ENCODE measurements around the gene ABCF3. TPM values are rescaled to one million over a fixed set of nuclear protein-coding genes. Genes with fewer than 3 reads are reported as not detected.

ABCF3 gene
- total RNA-seq, 2 donors from 2014 or later: 41.8 to 46.1 TPM

DNA sequence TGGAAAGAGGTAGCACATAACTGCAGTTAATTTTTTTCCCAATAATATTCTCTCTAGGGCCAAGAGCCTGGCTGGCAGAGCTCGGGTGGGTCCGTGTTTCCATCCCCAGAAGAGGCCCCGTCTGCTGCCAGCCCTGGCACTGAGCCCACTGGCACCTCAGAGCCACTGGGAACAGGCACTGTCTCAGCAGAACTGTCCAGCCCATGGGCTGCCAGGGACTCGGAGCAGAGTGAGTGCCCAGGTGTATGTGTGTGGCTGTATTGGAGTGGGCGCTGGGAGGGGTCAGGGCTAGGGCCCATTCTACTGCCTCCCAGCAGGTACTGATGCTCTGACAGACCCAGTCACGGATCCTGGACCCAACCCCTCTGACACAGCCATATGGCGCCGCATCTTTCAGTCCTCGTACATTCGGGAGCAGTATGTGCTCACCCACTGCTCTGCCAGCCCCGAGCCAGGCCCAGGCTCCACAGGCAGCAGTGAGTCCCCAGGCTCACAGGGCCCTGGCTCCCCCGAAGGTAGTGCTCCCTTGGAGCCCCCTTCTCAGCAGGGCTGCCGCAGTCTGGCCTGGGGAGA lies 52.3 kb downstream of the ABCF3 start:
- ATAC-seq (no peak), DNase-seq (no peak)
- H3K4me1 ChIP-seq: peaks cover 16% of the 10 kb centered on the region
- WGBS, 2 donors: 64 to 79% methylated on average over 12 to 13 of the region's 13 CpGs
- H3K9me3 ChIP-seq: no peaks in the 10 kb centered on the region
- peaks cover 0 to 13% of the 10 kb centered on the region in 2 donors for H3K36me3 ChIP-seq (replicated peaks in 1 of 2; ENCODE audit: insufficient read depth in 1 of 2, low read depth in 2 of 2)
- intact Hi-C loops (cut with DNase I): no loop called here
- TF ChIP-seq POLR2A (IDR thresholded peaks at IDR 0.05): no peak
- TF ChIP-seq, protein P1, sequence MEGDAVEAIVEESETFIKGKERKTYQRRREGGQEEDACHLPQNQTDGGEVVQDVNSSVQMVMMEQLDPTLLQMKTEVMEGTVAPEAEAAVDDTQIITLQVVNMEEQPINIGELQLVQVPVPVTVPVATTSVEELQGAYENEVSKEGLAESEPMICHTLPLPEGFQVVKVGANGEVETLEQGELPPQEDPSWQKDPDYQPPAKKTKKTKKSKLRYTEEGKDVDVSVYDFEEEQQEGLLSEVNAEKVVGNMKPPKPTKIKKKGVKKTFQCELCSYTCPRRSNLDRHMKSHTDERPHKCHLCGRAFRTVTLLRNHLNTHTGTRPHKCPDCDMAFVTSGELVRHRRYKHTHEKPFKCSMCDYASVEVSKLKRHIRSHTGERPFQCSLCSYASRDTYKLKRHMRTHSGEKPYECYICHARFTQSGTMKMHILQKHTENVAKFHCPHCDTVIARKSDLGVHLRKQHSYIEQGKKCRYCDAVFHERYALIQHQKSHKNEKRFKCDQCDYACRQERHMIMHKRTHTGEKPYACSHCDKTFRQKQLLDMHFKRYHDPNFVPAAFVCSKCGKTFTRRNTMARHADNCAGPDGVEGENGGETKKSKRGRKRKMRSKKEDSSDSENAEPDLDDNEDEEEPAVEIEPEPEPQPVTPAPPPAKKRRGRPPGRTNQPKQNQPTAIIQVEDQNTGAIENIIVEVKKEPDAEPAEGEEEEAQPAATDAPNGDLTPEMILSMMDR (IDR thresholded peaks at IDR 0.05): no peak
- H3K27me3 ChIP-seq: no peaks in the 10 kb centered on the region
- no peak overlapping the region for H3K27ac ChIP-seq
- no peak overlapping the region for H3K4me3 ChIP-seq

DNA sequence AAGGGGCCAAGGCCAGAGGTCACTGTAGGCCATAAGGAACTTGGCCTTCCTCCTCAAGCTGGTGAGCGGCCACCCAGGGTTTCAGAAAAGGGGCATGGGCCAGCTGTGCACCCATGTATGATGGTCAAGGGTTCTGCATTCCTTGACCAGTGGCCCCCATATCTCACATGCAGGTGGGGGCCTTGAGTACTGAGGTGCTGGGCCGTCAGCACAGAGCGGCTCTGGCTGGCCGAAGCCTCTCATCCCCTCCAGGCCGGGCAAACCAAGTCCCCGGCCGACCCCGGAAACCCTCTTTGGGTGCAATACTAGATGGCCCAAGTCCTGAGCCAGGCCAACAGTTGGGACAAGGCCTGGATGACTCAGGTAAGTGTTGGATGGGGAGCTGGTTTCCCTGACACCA lies 53.2 kb downstream of the ABCF3 start:
- Histone ChIP-seq H3K9me3 (no peaks in the 10 kb centered on the region), H3K27ac (no peak overlapping the region), H3K4me3 (no peak overlapping the region), H3K27me3 (no peaks in the 10 kb centered on the region), H3K36me3 (replicated peaks in 1 of 2; ENCODE audit: insufficient read depth in 1 of 2, low read depth in 2 of 2) (peaks cover 0 to 17% of the 10 kb centered on the region in 2 donors), H3K4me1 (peaks cover 16% of the 10 kb centered on the region)
- 83 to 91% methylated on average over 1 to 8 of the region's 8 CpGs for WGBS, 2 donors
- intact Hi-C loops (cut with DNase I): no loop called here
- no peak for ATAC-seq
- no peak for DNase-seq
- TF ChIP-seq, protein P1 (IDR thresholded peaks at IDR 0.05): no peak
- TF ChIP-seq POLR2A (IDR thresholded peaks at IDR 0.05): no peak

DNA sequence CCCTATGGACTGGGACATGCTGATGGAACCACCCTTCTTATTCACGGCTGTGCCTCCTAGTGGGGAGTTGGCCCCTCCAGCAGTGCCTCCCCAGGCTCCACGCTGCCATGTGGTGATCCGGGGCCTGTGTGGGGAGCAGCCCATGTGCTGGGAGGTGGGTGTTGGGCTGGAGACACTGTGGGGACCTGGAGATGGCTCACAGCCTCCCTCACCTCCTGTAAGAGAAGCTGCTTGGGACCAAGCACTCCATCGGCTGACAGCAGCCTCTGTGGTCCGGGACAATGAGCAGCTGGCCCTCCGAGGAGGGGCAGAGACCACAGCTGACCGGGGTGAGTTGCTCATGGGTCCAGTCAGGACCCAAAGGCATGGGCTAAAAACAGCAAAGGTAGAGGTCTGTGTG lies 53.7 kb downstream of the ABCF3 start:
- ATAC-seq (no peak), DNase-seq (no peak)
- Histone ChIP-seq H3K27ac (no peak overlapping the region), H3K4me1 (peaks cover 16% of the 10 kb centered on the region), H3K4me3 (no peak overlapping the region), H3K9me3 (no peaks in the 10 kb centered on the region), H3K36me3 (replicated peaks in 1 of 2; ENCODE audit: insufficient read depth in 1 of 2, low read depth in 2 of 2) (peaks cover 0 to 21% of the 10 kb centered on the region in 2 donors), H3K27me3 (no peaks in the 10 kb centered on the region)
- WGBS, 2 donors: 72 to 78% methylated on average over 5 to 7 of the region's 7 CpGs
- TF ChIP-seq, protein P1 (IDR thresholded peaks at IDR 0.05): no peak
- intact Hi-C loops (cut with DNase I): no loop called here

DNA sequence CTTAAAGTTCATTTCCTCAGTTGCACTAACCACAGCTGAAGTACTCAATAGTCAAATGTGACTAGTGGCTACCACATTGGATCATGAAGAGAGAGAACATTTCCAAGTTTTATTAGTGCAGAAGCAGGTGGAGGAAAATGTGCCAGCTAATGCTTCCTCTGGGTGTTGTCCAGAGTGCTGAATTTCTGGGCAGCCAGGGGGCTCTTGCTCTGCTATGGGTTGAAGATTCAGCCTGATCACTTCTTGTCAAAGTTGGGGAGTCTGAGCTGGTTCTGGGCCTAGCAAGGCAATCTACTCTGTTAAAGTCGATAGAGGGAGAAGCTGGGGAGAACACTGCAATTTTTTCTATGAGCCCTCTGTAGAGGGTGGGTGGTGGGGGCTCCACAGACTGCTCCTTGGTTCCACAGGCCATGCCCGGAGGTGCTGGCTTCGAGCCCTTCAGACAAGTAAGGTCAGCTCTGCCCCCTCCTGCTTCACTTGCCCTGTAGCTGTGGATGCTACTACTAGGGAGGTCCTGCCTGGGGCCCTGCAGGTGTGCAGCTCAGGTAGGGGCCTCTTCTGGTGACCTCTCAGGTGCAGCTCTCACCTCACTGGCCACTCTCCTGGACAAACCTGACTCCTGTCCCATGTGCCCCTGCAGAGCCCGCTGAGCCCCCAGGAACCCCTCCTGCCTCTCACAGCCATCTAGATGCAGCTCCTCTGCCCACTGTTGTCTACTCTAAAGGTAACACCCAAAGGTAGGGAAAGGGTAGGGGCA lies 54.6 kb downstream of the ABCF3 start:
- intact Hi-C loops (cut with DNase I): no loop called here

More for the DNA sequence above, 54.6 kb downstream of the ABCF3 start:
- no peak for ATAC-seq
- DNase-seq: no peak
- TF ChIP-seq, protein P1 (IDR thresholded peaks at IDR 0.05): peak in 2 of 7 experiments; percentile 4 to 12
- no peak for TF ChIP-seq POLR2A (IDR thresholded peaks at IDR 0.05)
- Histone ChIP-seq H3K36me3 (replicated peaks in 1 of 2; ENCODE audit: insufficient read depth in 1 of 2, low read depth in 2 of 2) (peaks cover 0 to 28% of the 10 kb centered on the region in 2 donors), H3K4me3 (no peak overlapping the region), H3K27me3 (no peaks in the 10 kb centered on the region), H3K9me3 (no peaks in the 10 kb centered on the region), H3K27ac (no peak overlapping the region), H3K4me1 (peaks cover 16% of the 10 kb centered on the region)
- 80% methylated on average over 1 to 4 of the region's 4 CpGs for WGBS, 2 donors
